Upper lobe of left lung (tissue), 6 donors: ENCODE measurements around the gene KIF25. TPM values are rescaled to one million over a fixed set of nuclear protein-coding genes. Genes with fewer than 3 reads are reported as not detected.

Source experiments
- ATAC-seq, 2 donors: fragments of 200-7000 bp; cut with Tn5 transposase; one replicate each; pipeline ENCODE4 v1.9.1; 2022; ENCODE audit warnings: mild to moderate bottlenecking in 2 of 2, moderate library complexity in 2 of 2; ENCODE audit not compliant: low FRiP score in 2 of 2
- DNase-seq, 2 donors: peaks; one replicate each; pipeline ENCODE4 v3.0.0-alpha.2; 2019 to 2020
- H3K27ac ChIP-seq, 4 donors: fragments of 200-600 bp; sonication (generic); one replicate each; pipeline ENCODE4 v1.5.1; 2016 to 2019
- H3K27me3 ChIP-seq, 4 donors: fragments of 200-600 bp; sonication (generic); one replicate each; pipeline ENCODE4 v1.5.1; 2017 to 2019
- H3K36me3 ChIP-seq, 4 donors: fragments of 200-600 bp; sonication (generic); one replicate each; pipeline ENCODE4 v1.5.1; 2016 to 2019
- H3K4me1 ChIP-seq, 4 donors: fragments of 200-600 bp; sonication (generic); one replicate each; pipeline ENCODE4 v1.5.1; 2018 to 2019
- H3K4me3 ChIP-seq, 4 donors: fragments of 200-600 bp; sonication (generic); one replicate each; pipeline ENCODE4 v1.5.1; 2017 to 2019; ENCODE audit warnings: mild to moderate bottlenecking in 2 of 4, moderate library complexity in 1 of 4
- H3K9me3 ChIP-seq, 4 donors: fragments of 200-600 bp; sonication (generic); one replicate each; pipeline ENCODE4 v1.5.1; 2018 to 2019
- CTCF ChIP-seq, 6 experiments: fragments of 450-650 bp in 4 of 6; fragments of 200-600 bp in 2 of 6; sonication (generic) in 2 of 6; IDR thresholded peaks; one replicate each; pipeline ENCODE4 v1.5.1; 2016 to 2019; ENCODE audit warnings: antibody characterized with exemption in 6 of 6
- EP300 ChIP-seq, 4 donors: sonication (generic); formaldehyde crosslinking; IDR thresholded peaks; one replicate each; pipeline ENCODE4 v1.5.1; 2017; ENCODE audit warnings: antibody characterized with exemption in 4 of 4, control low read depth in 2 of 4
- POLR2A ChIP-seq, 4 donors: fragments of 450-650 bp; IDR thresholded peaks; one replicate each; pipeline ENCODE4 v1.5.1; 2016 to 2017; ENCODE audit warnings: antibody characterized with exemption in 4 of 4, mild to moderate bottlenecking in 2 of 4
- POLR2AphosphoS5 ChIP-seq, 2 donors: sonication (generic); formaldehyde crosslinking; IDR thresholded peaks; one replicate each; pipeline ENCODE4 v1.5.1; 2017; ENCODE audit warnings: antibody characterized with exemption in 2 of 2
- WGBS, 2 donors: methylation state at CpG; one replicate each; pipeline ENCODE4 v1.1.5; 2017 to 2018; 5-methylcytosine and 5-hydroxymethylcytosine counted together
- total RNA-seq, 6 donors: library from RNA; depleted of rRNA in 4 of 6; stranded (reverse); fragments of >200 nt in 4 of 6; gene quantifications; one replicate each; pipeline versions ENCODE4 v1.1.0 to v1.2.1, GENCODE V29; 2016 to 2021
- donor health status: DM: no; HTN: no; CAD: no; lungs with moderate emphysema.
- donor health status: DM: no; HTN: yes; CAD: no; lungs with severe emphysema.

The KIF25 gene
- total RNA-seq, 6 donors from 2014 or later = 0.17 to 0.54 (median 0.30) TPM; not detected in 3

GRCh38 chr6:168005796-168006195 is 8.3 kb downstream of the KIF25 start:
- Histone ChIP-seq H3K4me3 (no peak overlapping the region), H3K9me3 (peaks cover 0 to 4% (median 2%) of the 10 kb centered on the region in 4 donors), H3K27ac (no peak overlapping the region), H3K36me3 (no peaks in the 10 kb centered on the region), H3K4me1 (no peaks in the 10 kb centered on the region), H3K27me3 (no peaks in the 10 kb centered on the region)
- WGBS, 2 donors = 94 to 95% methylated on average over 6 of the region's 6 CpGs
- TF ChIP-seq EP300 (IDR thresholded peaks at IDR 0.05) (no peak), CTCF (IDR thresholded peaks at IDR 0.05) (no peak), POLR2A (IDR thresholded peaks at IDR 0.05) (no peak), POLR2AphosphoS5 (IDR thresholded peaks at IDR 0.05) (no peak)
- ATAC-seq (no peak), DNase-seq (no peak)

GRCh38 chr6:168007592-168008338 is 10.3 kb downstream of the KIF25 start:
- no peak overlapping the region for H3K27ac ChIP-seq
- no peaks in the 10 kb centered on the region for H3K36me3 ChIP-seq
- H3K4me3 ChIP-seq = no peak overlapping the region
- 13 to 52% methylated on average over 3 of the region's 3 CpGs for WGBS, 2 donors
- H3K27me3 ChIP-seq = no peaks in the 10 kb centered on the region
- peak in 1 of 2 donors; percentile 67 for DNase-seq
- no peak for TF ChIP-seq POLR2A (IDR thresholded peaks at IDR 0.05)
- TF ChIP-seq EP300 (IDR thresholded peaks at IDR 0.05) = no peak
- TF ChIP-seq CTCF (IDR thresholded peaks at IDR 0.05) = no peak
- peak; percentile 16 to 64 for TF ChIP-seq POLR2AphosphoS5 (IDR thresholded peaks at IDR 0.05)
- H3K9me3 ChIP-seq = peaks cover 3 to 19% (median 15%) of the 10 kb centered on the region in 4 donors
- ATAC-seq = peak; percentile 85 to 95
- no peaks in the 10 kb centered on the region for H3K4me1 ChIP-seq

DNA sequence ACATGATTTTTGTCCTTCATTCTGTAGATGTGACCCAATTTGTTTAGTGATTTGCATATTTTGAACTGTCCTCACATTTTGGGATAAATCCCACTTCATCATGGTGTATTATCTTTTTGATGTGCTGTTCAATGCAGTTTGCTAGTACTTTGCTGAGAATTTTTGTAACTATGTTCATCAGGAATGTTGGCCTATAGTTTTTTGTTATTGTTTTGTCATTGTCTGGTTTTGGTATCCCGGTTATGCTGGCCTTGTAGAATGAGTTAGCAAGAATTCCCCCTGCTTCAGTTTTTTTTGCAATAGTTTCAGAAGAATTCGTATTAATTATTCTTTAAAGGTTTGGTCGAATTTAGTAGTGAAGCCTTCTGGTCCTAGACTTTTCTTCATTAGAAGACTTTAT is 11.9 kb downstream of the KIF25 start:
- no peak for TF ChIP-seq POLR2AphosphoS5 (IDR thresholded peaks at IDR 0.05)
- no peak for TF ChIP-seq EP300 (IDR thresholded peaks at IDR 0.05)
- no peak for TF ChIP-seq POLR2A (IDR thresholded peaks at IDR 0.05)
- no peak for TF ChIP-seq CTCF (IDR thresholded peaks at IDR 0.05)
- Histone ChIP-seq H3K36me3 (no peaks in the 10 kb centered on the region), H3K27me3 (no peaks in the 10 kb centered on the region), H3K4me1 (no peaks in the 10 kb centered on the region), H3K27ac (no peak overlapping the region), H3K9me3 (peaks cover 3 to 19% (median 15%) of the 10 kb centered on the region in 4 donors), H3K4me3 (no peak overlapping the region)
- no peak for ATAC-seq
- DNase-seq = no peak
- WGBS, 2 donors = 90 to 94% methylated on average over 3 of the region's 3 CpGs

- Histone ChIP-seq H3K9me3 (peaks cover 3 to 19% (median 15%) of the 10 kb centered on the region in 4 donors), H3K36me3 (no peaks in the 10 kb centered on the region), H3K27ac (no peak overlapping the region), H3K27me3 (no peaks in the 10 kb centered on the region), H3K4me3 (no peak overlapping the region), H3K4me1 (no peaks in the 10 kb centered on the region)
- WGBS, 2 donors = 96 to 100% methylated on average over 1 of the region's 1 CpG
- ATAC-seq (no peak), DNase-seq (no peak)
- no peak for TF ChIP-seq CTCF (IDR thresholded peaks at IDR 0.05)
- no peak for TF ChIP-seq POLR2AphosphoS5 (IDR thresholded peaks at IDR 0.05)
- no peak for TF ChIP-seq POLR2A (IDR thresholded peaks at IDR 0.05)
- TF ChIP-seq EP300 (IDR thresholded peaks at IDR 0.05) = no peak
Observed at GRCh38 chr6:168011291-168011690, 13.8 kb downstream of the KIF25 start.
